ENCODE results near the gene IL10RB.

IL10RB gene

GRCh38 chr21:33325222-33326067 is 59.3 kb downstream of the IL10RB start:
- peak; percentile 29 to 57 for DNase-seq (ENCODE audit: extremely low read depth in 1 of 2, low read depth in 1 of 2)

- DNase-seq (ENCODE audit: extremely low read depth in 1 of 2, low read depth in 1 of 2) = no peak
These were observed 61.2 kb downstream of the IL10RB start for GRCh38 chr21:33327326-33327725.

GRCh38 chr21:33327792-33328433 is 61.7 kb downstream of the IL10RB start:
- no peak for DNase-seq (ENCODE audit: extremely low read depth in 1 of 2, low read depth in 1 of 2)

GRCh38 chr21:33330726-33331125 is 64.6 kb downstream of the IL10RB start:
- DNase-seq (ENCODE audit: extremely low read depth in 1 of 2, low read depth in 1 of 2) = no peak

GRCh38 chr21:33332143-33332542 is 66.0 kb downstream of the IL10RB start:
- DNase-seq (ENCODE audit: extremely low read depth in 1 of 2, low read depth in 1 of 2) = no peak

GRCh38 chr21:33334191-33334590 is 68.0 kb downstream of the IL10RB start:
- no peak for DNase-seq (ENCODE audit: extremely low read depth in 1 of 2, low read depth in 1 of 2)

- DNase-seq (ENCODE audit: extremely low read depth in 1 of 2, low read depth in 1 of 2) = no peak
These were observed 68.7 kb downstream of the IL10RB start for GRCh38 chr21:33334824-33335223.

- no peak for DNase-seq (ENCODE audit: extremely low read depth in 1 of 2, low read depth in 1 of 2)
These were observed 73.0 kb downstream of the IL10RB start for GRCh38 chr21:33339135-33339534.

- no peak for DNase-seq (ENCODE audit: extremely low read depth in 1 of 2, low read depth in 1 of 2)
These were observed 73.8 kb downstream of the IL10RB start for GRCh38 chr21:33339918-33340317.

GRCh38 chr21:33345751-33346238 is 79.6 kb downstream of the IL10RB start:
- DNase-seq (ENCODE audit: extremely low read depth in 1 of 2, low read depth in 1 of 2) = no peak

Measured in stimulated activated CD8-positive, alpha-beta memory T cell treated with anti-CD3 and anti-CD28 coated beads, Interleukin-7, amount 100 ng/mL, for 48 hours (primary cell).